Measurements from ENCODE around the gene KCNIP2. TPM values are rescaled to one million over a fixed set of nuclear protein-coding genes. Genes with fewer than 3 reads are reported as not detected.

Gene KCNIP2
- total and polyA plus RNA-seq, 2 of the 13 experiments (the other 11 are each of a cell fraction or from before 2014, with no cell fraction given), result 0.42 to 0.70 TPM

DNA sequence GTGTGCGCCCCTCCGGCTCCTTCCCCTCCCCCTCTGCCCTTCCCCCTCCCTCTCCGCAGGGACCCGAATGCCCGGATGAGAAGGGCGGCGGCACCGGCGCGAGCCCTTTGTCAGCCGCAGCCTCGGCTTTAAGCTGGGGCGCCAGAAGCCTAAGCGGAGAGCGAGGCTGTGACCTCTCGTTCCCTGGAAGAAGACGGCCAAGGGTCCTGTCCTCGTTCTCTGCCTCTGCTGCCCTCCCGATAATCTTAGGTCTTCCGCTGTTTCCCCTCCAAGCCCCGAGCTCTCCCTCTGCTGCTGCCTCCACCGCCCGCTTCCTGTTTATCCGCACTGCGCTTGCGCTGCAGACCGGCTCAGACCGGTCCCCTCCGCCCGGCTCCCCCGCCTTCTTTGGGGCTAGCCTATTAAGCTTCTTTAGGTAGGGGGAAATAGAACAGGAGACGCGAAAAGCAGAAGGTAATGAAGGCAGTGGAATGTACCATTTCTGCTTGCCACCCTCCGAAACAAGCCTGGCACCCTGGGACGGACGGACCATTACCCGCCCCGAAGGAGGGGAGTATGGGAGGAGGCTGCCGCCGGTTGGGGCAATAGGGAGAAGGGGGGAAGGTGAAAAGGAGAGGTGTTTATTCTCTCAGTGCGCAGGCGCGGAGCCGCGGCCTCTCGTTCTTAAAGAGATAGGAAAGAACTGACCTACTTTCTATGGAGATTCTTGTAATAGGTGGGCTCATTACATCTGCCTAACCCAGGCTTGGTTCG, 25.3 kb downstream of the KCNIP2 start, which contains the start of gene OGA (continued):
- TF ChIP-seq MZF1 (CRISPR knock-in tag; IDR thresholded peaks at IDR 0.05; ENCODE audit: borderline replicate concordance) (0 out of 2 replicates have a peak, but pooled peaks have one; percentile 48), SMAD1 (CRISPR knock-in tag; IDR thresholded peaks at IDR 0.05; ENCODE audit: borderline replicate concordance, low read depth) (0 out of 2 replicates have a peak, but pooled peaks have one; percentile 33), MEIS2 (CRISPR knock-in tag; IDR thresholded peaks at IDR 0.05) (peak; percentile 74), TBX3 (IDR thresholded peaks at IDR 0.05; ENCODE audit: borderline replicate concordance) (peak; percentile 82; the same call in 1 of the 2 replicates), ADNP (CRISPR knock-in tag; IDR thresholded peaks at IDR 0.05) (no peak), SOX5 (CRISPR knock-in tag; IDR thresholded peaks at IDR 0.05; ENCODE audit: borderline replicate concordance) (no peak; the same call in 1 of the 2 replicates), ZNF446 (CRISPR knock-in tag; IDR thresholded peaks at IDR 0.05) (no peak), TAF15 (IDR thresholded peaks at IDR 0.05; ENCODE audit: low read depth, low read length, poor library complexity, severe bottlenecking) (peak; percentile 62), GATAD2A (CRISPR knock-in tag; IDR thresholded peaks at IDR 0.05) (no peak; the same call in none of the 2 replicates)
- TF ChIP-seq, protein P1, sequence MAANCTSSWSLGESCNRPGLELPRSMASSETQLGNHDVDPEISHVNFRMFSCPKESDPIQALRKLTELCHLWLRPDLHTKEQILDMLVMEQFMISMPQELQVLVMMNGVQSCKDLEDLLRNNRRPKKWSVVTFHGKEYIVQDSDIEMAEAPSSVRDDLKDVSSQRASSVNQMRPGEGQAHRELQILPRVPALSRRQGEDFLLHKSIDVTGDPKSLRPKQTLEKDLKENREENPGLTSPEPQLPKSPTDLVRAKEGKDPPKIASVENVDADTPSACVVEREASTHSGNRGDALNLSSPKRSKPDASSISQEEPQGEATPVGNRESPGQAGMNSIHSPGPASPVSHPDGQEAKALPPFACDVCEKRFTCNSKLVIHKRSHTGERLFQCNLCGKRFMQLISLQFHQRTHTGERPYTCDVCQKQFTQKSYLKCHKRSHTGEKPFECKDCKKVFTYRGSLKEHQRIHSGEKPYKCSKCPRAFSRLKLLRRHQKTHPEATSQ (CRISPR knock-in tag; IDR thresholded peaks at IDR 0.05; ENCODE audit: borderline replicate concordance), result 0 out of 2 replicates have a peak, but pooled peaks have one; percentile 32
- TF ChIP-seq, protein P2, sequence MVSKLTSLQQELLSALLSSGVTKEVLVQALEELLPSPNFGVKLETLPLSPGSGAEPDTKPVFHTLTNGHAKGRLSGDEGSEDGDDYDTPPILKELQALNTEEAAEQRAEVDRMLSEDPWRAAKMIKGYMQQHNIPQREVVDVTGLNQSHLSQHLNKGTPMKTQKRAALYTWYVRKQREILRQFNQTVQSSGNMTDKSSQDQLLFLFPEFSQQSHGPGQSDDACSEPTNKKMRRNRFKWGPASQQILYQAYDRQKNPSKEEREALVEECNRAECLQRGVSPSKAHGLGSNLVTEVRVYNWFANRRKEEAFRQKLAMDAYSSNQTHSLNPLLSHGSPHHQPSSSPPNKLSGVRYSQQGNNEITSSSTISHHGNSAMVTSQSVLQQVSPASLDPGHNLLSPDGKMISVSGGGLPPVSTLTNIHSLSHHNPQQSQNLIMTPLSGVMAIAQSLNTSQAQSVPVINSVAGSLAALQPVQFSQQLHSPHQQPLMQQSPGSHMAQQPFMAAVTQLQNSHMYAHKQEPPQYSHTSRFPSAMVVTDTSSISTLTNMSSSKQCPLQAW (CRISPR knock-in tag; IDR thresholded peaks at IDR 0.05), result peak; percentile 97
- TF ChIP-seq, protein P3, sequence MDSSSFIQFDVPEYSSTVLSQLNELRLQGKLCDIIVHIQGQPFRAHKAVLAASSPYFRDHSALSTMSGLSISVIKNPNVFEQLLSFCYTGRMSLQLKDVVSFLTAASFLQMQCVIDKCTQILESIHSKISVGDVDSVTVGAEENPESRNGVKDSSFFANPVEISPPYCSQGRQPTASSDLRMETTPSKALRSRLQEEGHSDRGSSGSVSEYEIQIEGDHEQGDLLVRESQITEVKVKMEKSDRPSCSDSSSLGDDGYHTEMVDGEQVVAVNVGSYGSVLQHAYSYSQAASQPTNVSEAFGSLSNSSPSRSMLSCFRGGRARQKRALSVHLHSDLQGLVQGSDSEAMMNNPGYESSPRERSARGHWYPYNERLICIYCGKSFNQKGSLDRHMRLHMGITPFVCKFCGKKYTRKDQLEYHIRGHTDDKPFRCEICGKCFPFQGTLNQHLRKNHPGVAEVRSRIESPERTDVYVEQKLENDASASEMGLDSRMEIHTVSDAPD (CRISPR knock-in tag; IDR thresholded peaks at IDR 0.05), result no peak
- TF ChIP-seq, protein P4, sequence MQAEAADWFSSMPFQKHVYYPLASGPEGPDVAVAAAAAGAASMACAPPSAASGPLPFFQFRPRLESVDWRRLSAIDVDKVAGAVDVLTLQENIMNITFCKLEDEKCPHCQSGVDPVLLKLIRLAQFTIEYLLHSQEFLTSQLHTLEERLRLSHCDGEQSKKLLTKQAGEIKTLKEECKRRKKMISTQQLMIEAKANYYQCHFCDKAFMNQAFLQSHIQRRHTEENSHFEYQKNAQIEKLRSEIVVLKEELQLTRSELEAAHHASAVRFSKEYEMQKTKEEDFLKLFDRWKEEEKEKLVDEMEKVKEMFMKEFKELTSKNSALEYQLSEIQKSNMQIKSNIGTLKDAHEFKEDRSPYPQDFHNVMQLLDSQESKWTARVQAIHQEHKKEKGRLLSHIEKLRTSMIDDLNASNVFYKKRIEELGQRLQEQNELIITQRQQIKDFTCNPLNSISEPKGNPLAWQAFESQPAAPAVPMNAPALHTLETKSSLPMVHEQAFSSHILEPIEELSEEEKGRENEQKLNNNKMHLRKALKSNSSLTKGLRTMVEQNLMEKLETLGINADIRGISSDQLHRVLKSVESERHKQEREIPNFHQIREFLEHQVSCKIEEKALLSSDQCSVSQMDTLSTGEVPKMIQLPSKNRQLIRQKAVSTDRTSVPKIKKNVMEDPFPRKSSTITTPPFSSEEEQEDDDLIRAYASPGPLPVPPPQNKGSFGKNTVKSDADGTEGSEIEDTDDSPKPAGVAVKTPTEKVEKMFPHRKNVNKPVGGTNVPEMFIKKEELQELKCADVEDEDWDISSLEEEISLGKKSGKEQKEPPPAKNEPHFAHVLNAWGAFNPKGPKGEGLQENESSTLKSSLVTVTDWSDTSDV (CRISPR knock-in tag; IDR thresholded peaks at IDR 0.05), result no peak
- TF ChIP-seq, protein P5, sequence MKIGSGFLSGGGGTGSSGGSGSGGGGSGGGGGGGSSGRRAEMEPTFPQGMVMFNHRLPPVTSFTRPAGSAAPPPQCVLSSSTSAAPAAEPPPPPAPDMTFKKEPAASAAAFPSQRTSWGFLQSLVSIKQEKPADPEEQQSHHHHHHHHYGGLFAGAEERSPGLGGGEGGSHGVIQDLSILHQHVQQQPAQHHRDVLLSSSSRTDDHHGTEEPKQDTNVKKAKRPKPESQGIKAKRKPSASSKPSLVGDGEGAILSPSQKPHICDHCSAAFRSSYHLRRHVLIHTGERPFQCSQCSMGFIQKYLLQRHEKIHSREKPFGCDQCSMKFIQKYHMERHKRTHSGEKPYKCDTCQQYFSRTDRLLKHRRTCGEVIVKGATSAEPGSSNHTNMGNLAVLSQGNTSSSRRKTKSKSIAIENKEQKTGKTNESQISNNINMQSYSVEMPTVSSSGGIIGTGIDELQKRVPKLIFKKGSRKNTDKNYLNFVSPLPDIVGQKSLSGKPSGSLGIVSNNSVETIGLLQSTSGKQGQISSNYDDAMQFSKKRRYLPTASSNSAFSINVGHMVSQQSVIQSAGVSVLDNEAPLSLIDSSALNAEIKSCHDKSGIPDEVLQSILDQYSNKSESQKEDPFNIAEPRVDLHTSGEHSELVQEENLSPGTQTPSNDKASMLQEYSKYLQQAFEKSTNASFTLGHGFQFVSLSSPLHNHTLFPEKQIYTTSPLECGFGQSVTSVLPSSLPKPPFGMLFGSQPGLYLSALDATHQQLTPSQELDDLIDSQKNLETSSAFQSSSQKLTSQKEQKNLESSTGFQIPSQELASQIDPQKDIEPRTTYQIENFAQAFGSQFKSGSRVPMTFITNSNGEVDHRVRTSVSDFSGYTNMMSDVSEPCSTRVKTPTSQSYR (CRISPR knock-in tag; IDR thresholded peaks at IDR 0.05; ENCODE audit: borderline replicate concordance), result peak; percentile 90
- TF ChIP-seq, protein P6, sequence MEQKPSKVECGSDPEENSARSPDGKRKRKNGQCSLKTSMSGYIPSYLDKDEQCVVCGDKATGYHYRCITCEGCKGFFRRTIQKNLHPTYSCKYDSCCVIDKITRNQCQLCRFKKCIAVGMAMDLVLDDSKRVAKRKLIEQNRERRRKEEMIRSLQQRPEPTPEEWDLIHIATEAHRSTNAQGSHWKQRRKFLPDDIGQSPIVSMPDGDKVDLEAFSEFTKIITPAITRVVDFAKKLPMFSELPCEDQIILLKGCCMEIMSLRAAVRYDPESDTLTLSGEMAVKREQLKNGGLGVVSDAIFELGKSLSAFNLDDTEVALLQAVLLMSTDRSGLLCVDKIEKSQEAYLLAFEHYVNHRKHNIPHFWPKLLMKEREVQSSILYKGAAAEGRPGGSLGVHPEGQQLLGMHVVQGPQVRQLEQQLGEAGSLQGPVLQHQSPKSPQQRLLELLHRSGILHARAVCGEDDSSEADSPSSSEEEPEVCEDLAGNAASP (CRISPR knock-in tag; IDR thresholded peaks at IDR 0.05; ENCODE audit: borderline replicate concordance), result no peak
